ENCODE measurements around the gene EDC4. TPM values are rescaled to one million over a fixed set of nuclear protein-coding genes. Genes with fewer than 3 reads are reported as not detected.

Gene EDC4
- total RNA-seq, 2 experiments from 2014 or later: 72.2 to 78.7 TPM

GRCh38 chr16:67841816-67842508, 30.9 kb upstream of the EDC4 start, which contains the start of gene THAP11:
THAP11 (plus strand) TSS chr16:67842320; CDS start chr16:67842555, 235 bp downstream.
- peak; percentile 97 for DNase-seq
- intact Hi-C loops (cut with micrococcal nuclease): loop anchor here (1.0 to 5.0 kb wide), 9 partner anchors 9 to 615 kb away; partner anchors contain the start of genes CTCF, FHOD1, GFOD2 and RANBP10
- Mint-ChIP-seq H3K36me3 (ENCODE audit: low read depth) (peaks cover 4% of the 10 kb centered on the region), H3K27ac (peak within 1 kb of the TSS; percentile 98), H3K9me3 (no peaks in the 10 kb centered on the region), H3K4me1 (ENCODE audit: low read depth) (peaks cover 33% of the 10 kb centered on the region), H3K27me3 (ENCODE audit: low read depth) (no peaks in the 10 kb centered on the region), H3K4me3 (peak within 1 kb of the TSS; percentile 91)
- CTCF ChIA-PET: interaction anchor here (1.2 to 1.5 kb wide), 2 partner anchors 26 to 27 kb away, joined by 3 to 7 read pairs; no protein-coding TSS in a partner anchor

- H3K4me1 Mint-ChIP-seq (ENCODE audit: low read depth): peaks cover 35% of the 10 kb centered on the region
- H3K27me3 Mint-ChIP-seq (ENCODE audit: low read depth): no peaks in the 10 kb centered on the region
- H3K36me3 Mint-ChIP-seq (ENCODE audit: low read depth): peaks cover 4% of the 10 kb centered on the region
- no peaks in the 10 kb centered on the region for H3K9me3 Mint-ChIP-seq
- peak overlapping the region; percentile 87 for H3K27ac Mint-ChIP-seq
- intact Hi-C loops (cut with micrococcal nuclease): loop anchor here (1.0 to 5.0 kb wide), 9 partner anchors 9 to 615 kb away; partner anchors contain the start of genes CTCF, FHOD1, GFOD2 and RANBP10
- CTCF ChIA-PET: interaction anchor here (0.7 to 4.2 kb wide), 6 partner anchors 9 to 295 kb away, joined by 3 to 35 read pairs (median 3); no protein-coding TSS in a partner anchor
- H3K4me3 Mint-ChIP-seq: peak overlapping the region; percentile 89
- peak; percentile 71 for DNase-seq
Observed at GRCh38 chr16:67842509-67843342, 30.1 kb upstream of the EDC4 start.

GRCh38 chr16:67843343-67843765, 29.5 kb upstream of the EDC4 start:
- Mint-ChIP-seq H3K4me1 (ENCODE audit: low read depth) (peaks cover 41% of the 10 kb centered on the region), H3K27ac (peak overlapping the region; percentile 87), H3K4me3 (peak overlapping the region; percentile 89), H3K36me3 (ENCODE audit: low read depth) (peaks cover 4% of the 10 kb centered on the region), H3K27me3 (ENCODE audit: low read depth) (no peaks in the 10 kb centered on the region), H3K9me3 (no peaks in the 10 kb centered on the region)
- no peak for DNase-seq
- CTCF ChIA-PET: interaction anchor here (0.6 to 4.2 kb wide), 8 partner anchors 10 to 296 kb away, joined by 3 to 35 read pairs (median 3); no protein-coding TSS in a partner anchor
- intact Hi-C loops (cut with micrococcal nuclease): loop anchor here (2.0 to 5.0 kb wide), 3 partner anchors 75 to 596 kb away; partner anchors contain the start of genes FHOD1, GFOD2 and SLC9A5

- H3K4me1 Mint-ChIP-seq (ENCODE audit: low read depth): peaks cover 48% of the 10 kb centered on the region
- peak overlapping the region; percentile 89 for H3K4me3 Mint-ChIP-seq
- CTCF ChIA-PET: interaction anchor here (0.6 to 4.2 kb wide), 11 partner anchors 11 to 1855 kb away, joined by 3 to 35 read pairs (median 3); no protein-coding TSS in a partner anchor
- DNase-seq: no peak
- H3K9me3 Mint-ChIP-seq: no peaks in the 10 kb centered on the region
- H3K36me3 Mint-ChIP-seq (ENCODE audit: low read depth): peaks cover 6% of the 10 kb centered on the region
- no peaks in the 10 kb centered on the region for H3K27me3 Mint-ChIP-seq (ENCODE audit: low read depth)
- intact Hi-C loops (cut with micrococcal nuclease): loop anchor here (5.0 kb wide), 1 partner anchor 597 kb away; the partner anchor contains the start of genes FHOD1 and SLC9A5
- peak overlapping the region; percentile 92 for H3K27ac Mint-ChIP-seq
Observed at GRCh38 chr16:67844497-67844896, 28.4 kb upstream of the EDC4 start.

GRCh38 chr16:67845291-67846062, 27.4 kb upstream of the EDC4 start:
- peaks cover 6% of the 10 kb centered on the region for H3K36me3 Mint-ChIP-seq (ENCODE audit: low read depth)
- peak; percentile 19 for DNase-seq
- H3K4me1 Mint-ChIP-seq (ENCODE audit: low read depth): peaks cover 52% of the 10 kb centered on the region
- H3K4me3 Mint-ChIP-seq: peak overlapping the region; percentile 81
- CTCF ChIA-PET: interaction anchor here (0.6 to 4.2 kb wide), 10 partner anchors 8 to 1123 kb away, joined by 3 to 35 read pairs (median 3); no protein-coding TSS in a partner anchor
- H3K27ac Mint-ChIP-seq: peak overlapping the region; percentile 92
- intact Hi-C loops (cut with micrococcal nuclease): loop anchor here (1.0 to 2.0 kb wide), 12 partner anchors 12 to 465 kb away; partner anchors contain the start of genes ACD, CTCF, NFATC3 and PARD6A
- no peaks in the 10 kb centered on the region for H3K9me3 Mint-ChIP-seq
- no peaks in the 10 kb centered on the region for H3K27me3 Mint-ChIP-seq (ENCODE audit: low read depth)

GRCh38 chr16:67846063-67846319, 26.9 kb upstream of the EDC4 start:
- peaks cover 52% of the 10 kb centered on the region for H3K4me1 Mint-ChIP-seq (ENCODE audit: low read depth)
- H3K9me3 Mint-ChIP-seq: no peaks in the 10 kb centered on the region
- intact Hi-C loops (cut with micrococcal nuclease): loop anchor here (1.0 to 2.0 kb wide), 12 partner anchors 13 to 464 kb away; partner anchors contain the start of genes ACD, CTCF, NFATC3 and PARD6A
- H3K4me3 Mint-ChIP-seq: peak overlapping the region; percentile 81
- no peaks in the 10 kb centered on the region for H3K27me3 Mint-ChIP-seq (ENCODE audit: low read depth)
- peak overlapping the region; percentile 92 for H3K27ac Mint-ChIP-seq
- CTCF ChIA-PET: interaction anchor here (0.6 to 4.2 kb wide), 6 partner anchors 9 to 571 kb away, joined by 3 to 35 read pairs (median 3); no protein-coding TSS in a partner anchor
- no peak for DNase-seq
- H3K36me3 Mint-ChIP-seq (ENCODE audit: low read depth): peaks cover 6% of the 10 kb centered on the region

- Mint-ChIP-seq H3K4me3 (peak within 1 kb of the TSS; percentile 92), H3K36me3 (ENCODE audit: low read depth) (peaks cover 6% of the 10 kb centered on the region), H3K27me3 (ENCODE audit: low read depth) (no peaks in the 10 kb centered on the region), H3K4me1 (ENCODE audit: low read depth) (peaks cover 50% of the 10 kb centered on the region), H3K27ac (peak within 1 kb of the TSS; percentile 92), H3K9me3 (no peaks in the 10 kb centered on the region)
- peak; percentile 98 for DNase-seq
- CTCF ChIA-PET: interaction anchor here (0.6 to 4.2 kb wide), 5 partner anchors 31 to 571 kb away, joined by 3 to 35 read pairs (median 3); no protein-coding TSS in a partner anchor
- intact Hi-C loops (cut with micrococcal nuclease): loop anchor here (1.0 to 2.0 kb wide), 12 partner anchors 13 to 464 kb away; partner anchors contain the start of genes ACD, CTCF, NFATC3 and PARD6A
Observed at GRCh38 chr16:67846320-67847063, 26.4 kb upstream of the EDC4 start, which contains the start of gene NUTF2. NUTF2 (plus strand) TSS chr16:67846933; CDS start chr16:67865131, 18,198 bp downstream.

- intact Hi-C loops (cut with micrococcal nuclease): loop anchor here (2.0 kb wide), 3 partner anchors 18 to 326 kb away; partner anchors contain the start of gene NFATC3
- Mint-ChIP-seq H3K27ac (peak within 1 kb of the TSS; percentile 92), H3K9me3 (no peaks in the 10 kb centered on the region), H3K27me3 (ENCODE audit: low read depth) (no peaks in the 10 kb centered on the region), H3K4me1 (ENCODE audit: low read depth) (peaks cover 49% of the 10 kb centered on the region), H3K36me3 (ENCODE audit: low read depth) (peaks cover 6% of the 10 kb centered on the region), H3K4me3 (peak within 1 kb of the TSS; percentile 92)
- CTCF ChIA-PET: interaction anchor here (1.8 to 4.2 kb wide), 2 partner anchors 31 kb away, joined by 8 to 35 read pairs; no protein-coding TSS in a partner anchor
- peak; percentile 18 for DNase-seq
Observed at GRCh38 chr16:67847064-67847861, 25.6 kb upstream of the EDC4 start, which contains the start of gene CENPT. CENPT (minus strand) TSS chr16:67847693; CDS start chr16:67833859, 13,834 bp downstream.

GRCh38 chr16:67848118-67848517, 24.7 kb upstream of the EDC4 start:
- peaks cover 5% of the 10 kb centered on the region for H3K36me3 Mint-ChIP-seq (ENCODE audit: low read depth)
- CTCF ChIA-PET: interaction anchor here (0.9 to 1.8 kb wide), 5 partner anchors 19 to 326 kb away, joined by 3 to 8 read pairs (median 3); no protein-coding TSS in a partner anchor

GRCh38 chr16:67853670-67854069, 19.2 kb upstream of the EDC4 start:
- Mint-ChIP-seq H3K36me3 (ENCODE audit: low read depth) (peaks cover 5% of the 10 kb centered on the region), H3K9me3 (no peaks in the 10 kb centered on the region), H3K4me1 (ENCODE audit: low read depth) (peaks cover 42% of the 10 kb centered on the region), H3K27ac (no peak overlapping the region), H3K4me3 (no peak overlapping the region), H3K27me3 (ENCODE audit: low read depth) (no peaks in the 10 kb centered on the region)
- CTCF ChIA-PET: interaction anchor here (2.7 kb wide), 1 partner anchor 37 kb away, joined by 8 read pairs; no protein-coding TSS in a partner anchor
- DNase-seq: no peak
- intact Hi-C loops (cut with micrococcal nuclease): no loop called here

More at GRCh38 chr16:67848118-67848517, 24.7 kb upstream of the EDC4 start:
- Mint-ChIP-seq H3K4me1 (ENCODE audit: low read depth) (peaks cover 48% of the 10 kb centered on the region), H3K27ac (peak overlapping the region; percentile 36), H3K9me3 (no peaks in the 10 kb centered on the region), H3K27me3 (ENCODE audit: low read depth) (no peaks in the 10 kb centered on the region), H3K4me3 (peak overlapping the region; percentile 92)
- no peak for DNase-seq
- intact Hi-C loops (cut with micrococcal nuclease): no loop called here
